NB4 (cell line): Measurements from ENCODE around the gene ELAVL3.
"Not testable (repeated sequence)": the region's sequence is repeated elsewhere in the genome, so short reads cannot be mapped to it uniquely, and the experiment has no call there.

Experiments used
- DNase-seq: peaks from one replicate; pipeline ENCODE4 v3.0.0; 2010; ENCODE audit warnings: low read depth
- H3K4me3 ChIP-seq: one replicate; pipeline ENCODE4 v1.5.1; 2011; ENCODE audit warnings: mild to moderate bottlenecking, low read depth, low read length, moderate library complexity
- MYC ChIP-seq: IDR thresholded peaks from 2 replicates; pipeline ENCODE4 v1.6.1; 2011; ENCODE audit warnings: low read depth, low read length
- POLR2A ChIP-seq: IDR thresholded peaks from 2 replicates; pipeline ENCODE4 v1.6.1; 2011; ENCODE audit warnings: mild to moderate bottlenecking; ENCODE audit not compliant: insufficient read length; ENCODE audit errors: extremely low read depth
- TF ChIP-seq, protein P1 (sequence below): IDR thresholded peaks from one replicate; pipeline ENCODE4 v1.5.1; 2012; ENCODE audit warnings: low read depth, low read length
- TF ChIP-seq, protein P2 (sequence below): IDR thresholded peaks from 2 replicates; pipeline ENCODE4 v1.6.1; 2011; ENCODE audit warnings: low read depth, low read length

ELAVL3 gene

DNA sequence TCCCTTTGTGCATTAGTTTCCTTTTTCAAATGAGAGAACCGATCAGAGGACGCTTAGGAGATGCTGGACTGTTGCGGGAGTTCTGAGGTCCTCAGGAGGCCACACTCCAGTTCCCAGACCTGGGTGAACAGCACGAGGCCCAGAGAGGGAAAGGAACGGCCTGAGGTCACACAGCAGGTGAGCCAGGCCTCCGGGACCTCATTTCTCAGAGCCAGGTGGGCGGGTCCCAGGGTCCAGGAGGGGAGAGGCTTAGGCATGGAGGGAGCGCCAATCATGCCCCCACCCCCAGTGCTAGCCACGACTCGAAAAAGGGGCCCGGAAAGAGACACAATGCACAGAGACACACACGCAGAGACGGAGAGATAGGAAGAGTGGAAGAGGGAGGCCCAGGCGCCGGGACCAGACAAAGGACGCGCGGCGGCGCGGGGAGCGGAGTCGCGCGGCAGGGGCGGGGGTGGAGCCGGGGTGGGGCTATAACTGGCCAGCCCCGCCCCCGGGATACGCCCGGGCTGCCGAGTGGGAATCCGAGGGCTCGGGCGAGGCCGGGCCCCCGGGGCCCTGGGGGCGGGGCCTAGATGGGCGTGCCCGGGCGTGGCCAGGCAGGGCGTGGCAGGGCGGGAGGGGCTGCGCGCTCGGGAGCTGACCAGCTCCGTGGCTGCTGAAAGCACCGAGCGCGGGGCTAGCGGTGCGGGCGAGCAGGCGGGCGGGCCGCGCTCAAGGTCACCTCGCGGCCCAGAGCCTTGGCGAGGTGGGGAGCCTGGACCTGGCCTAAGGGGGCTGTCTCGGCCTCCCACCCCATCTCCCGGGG is 1.6 kb downstream of the ELAVL3 start:
- no peak for DNase-seq
- no peak overlapping the region for H3K4me3 ChIP-seq
- no peak for TF ChIP-seq POLR2A
- TF ChIP-seq, protein P1, sequence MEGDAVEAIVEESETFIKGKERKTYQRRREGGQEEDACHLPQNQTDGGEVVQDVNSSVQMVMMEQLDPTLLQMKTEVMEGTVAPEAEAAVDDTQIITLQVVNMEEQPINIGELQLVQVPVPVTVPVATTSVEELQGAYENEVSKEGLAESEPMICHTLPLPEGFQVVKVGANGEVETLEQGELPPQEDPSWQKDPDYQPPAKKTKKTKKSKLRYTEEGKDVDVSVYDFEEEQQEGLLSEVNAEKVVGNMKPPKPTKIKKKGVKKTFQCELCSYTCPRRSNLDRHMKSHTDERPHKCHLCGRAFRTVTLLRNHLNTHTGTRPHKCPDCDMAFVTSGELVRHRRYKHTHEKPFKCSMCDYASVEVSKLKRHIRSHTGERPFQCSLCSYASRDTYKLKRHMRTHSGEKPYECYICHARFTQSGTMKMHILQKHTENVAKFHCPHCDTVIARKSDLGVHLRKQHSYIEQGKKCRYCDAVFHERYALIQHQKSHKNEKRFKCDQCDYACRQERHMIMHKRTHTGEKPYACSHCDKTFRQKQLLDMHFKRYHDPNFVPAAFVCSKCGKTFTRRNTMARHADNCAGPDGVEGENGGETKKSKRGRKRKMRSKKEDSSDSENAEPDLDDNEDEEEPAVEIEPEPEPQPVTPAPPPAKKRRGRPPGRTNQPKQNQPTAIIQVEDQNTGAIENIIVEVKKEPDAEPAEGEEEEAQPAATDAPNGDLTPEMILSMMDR: no peak
- TF ChIP-seq, protein P2, sequence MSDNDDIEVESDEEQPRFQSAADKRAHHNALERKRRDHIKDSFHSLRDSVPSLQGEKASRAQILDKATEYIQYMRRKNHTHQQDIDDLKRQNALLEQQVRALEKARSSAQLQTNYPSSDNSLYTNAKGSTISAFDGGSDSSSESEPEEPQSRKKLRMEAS: no peak
- no peak for TF ChIP-seq MYC

DNA sequence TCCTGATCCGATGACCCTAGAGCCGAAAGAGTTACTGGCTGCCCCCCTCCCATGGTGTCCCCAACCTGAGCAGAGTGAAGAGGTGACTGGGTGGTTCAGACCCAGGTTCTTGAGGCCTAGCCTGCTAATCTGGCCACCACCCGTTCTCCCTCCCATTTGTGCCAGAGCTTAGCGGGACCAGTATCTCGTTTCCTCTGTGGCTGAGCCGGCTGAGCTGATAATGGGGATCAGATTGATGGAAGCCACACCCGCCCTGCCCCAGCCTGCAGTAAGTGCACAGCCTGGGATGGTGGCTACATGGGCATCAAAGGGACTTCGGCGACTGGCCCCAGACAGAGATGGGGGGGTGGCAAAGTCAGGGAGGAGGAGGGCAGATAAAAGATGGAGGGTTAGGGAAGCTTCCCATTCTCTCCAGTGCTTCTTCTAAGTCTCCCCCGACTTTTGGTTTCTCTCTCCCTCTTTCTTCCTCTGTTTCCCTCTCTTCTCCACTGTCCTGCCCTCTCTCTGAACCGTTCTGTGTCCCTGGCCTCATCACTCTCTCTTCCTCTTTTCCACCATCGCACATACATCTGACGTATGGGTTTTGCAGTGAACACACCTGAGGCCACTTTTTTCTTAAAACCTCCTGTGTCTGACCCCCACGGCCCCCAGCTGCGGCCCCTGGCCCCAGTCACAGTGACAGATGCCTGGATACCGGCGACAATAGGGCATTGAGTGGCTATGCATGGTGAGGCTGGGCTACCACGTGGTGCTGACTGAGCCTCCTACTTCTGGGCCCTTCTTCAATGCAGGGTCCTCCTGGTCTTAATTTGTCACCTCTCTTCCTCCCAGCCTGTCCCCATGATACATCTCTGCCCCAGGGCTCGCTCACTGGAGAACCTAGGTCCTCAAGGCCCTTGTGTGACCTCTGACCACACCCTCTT is 2.4 kb downstream of the ELAVL3 start:
- DNase-seq: no peak
- TF ChIP-seq MYC: no peak
- TF ChIP-seq, protein P1: no peak
- H3K4me3 ChIP-seq: no peak overlapping the region

DNA sequence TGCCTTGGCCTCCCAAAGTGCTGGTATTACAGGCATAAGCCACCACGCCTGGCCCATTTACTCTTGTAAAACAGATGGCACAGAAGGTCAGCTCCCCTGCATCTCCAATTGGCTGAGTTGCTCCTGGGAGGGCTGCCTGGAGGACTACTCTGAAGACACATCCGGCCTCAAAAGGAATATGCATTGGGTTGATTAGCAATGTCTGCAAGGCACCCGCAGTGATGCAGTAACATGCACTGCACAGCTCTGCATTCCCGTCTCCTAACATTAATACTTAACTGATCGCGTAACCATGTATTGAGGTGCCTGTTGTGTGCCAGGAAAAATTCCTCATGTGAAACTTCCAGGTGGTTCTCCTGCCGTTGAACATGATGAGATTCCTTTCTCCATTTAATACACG is 5.0 kb downstream of the ELAVL3 start:
- DNase-seq: no peak
- TF ChIP-seq, protein P2: no peak
- no peak for TF ChIP-seq MYC
- TF ChIP-seq, protein P1: no peak
- no peak overlapping the region for H3K4me3 ChIP-seq

DNA sequence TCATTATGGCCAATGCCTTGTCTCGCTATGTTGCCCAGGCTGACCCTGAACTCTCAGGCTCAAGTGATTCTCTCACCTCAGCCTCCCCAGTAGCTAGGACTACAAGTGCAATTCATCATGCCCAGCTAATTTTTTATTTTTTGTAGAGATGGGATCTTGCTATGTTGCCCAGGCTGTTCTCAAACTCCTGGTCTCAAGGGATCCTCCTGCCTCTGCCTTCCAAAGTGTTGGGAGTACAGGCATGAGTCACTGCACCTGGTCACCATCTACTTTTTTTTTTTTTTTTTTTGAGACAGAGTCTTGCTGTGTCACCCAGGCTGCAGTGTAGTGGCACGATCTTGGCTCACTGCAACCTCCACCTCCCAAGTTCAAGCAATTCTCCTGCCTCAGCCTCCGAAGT is 5.5 kb downstream of the ELAVL3 start:
- not testable (repeated sequence) for DNase-seq, H3K4me3 ChIP-seq

DNA sequence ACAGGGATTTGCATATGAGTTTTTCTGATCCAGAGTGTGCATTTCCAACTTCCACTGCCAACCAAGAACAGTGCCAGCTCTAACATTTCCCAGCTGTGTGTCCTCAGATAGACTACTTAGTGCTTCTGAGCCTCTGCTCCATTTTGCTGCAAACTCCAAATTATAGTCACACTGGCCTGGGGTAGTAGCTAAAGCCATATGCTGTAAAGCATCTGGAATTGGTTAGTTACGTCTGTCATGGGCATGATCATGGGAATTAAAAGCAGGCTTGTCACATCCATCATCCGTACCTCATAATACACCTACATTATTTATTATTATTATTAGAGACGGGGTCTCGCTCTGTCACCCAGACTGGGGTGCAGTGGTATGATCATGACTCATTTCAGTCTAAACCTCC is 7.1 kb downstream of the ELAVL3 start:
- TF ChIP-seq POLR2A: no peak
- no peak for TF ChIP-seq MYC
- TF ChIP-seq, protein P1: no peak
- TF ChIP-seq, protein P2: no peak

DNA sequence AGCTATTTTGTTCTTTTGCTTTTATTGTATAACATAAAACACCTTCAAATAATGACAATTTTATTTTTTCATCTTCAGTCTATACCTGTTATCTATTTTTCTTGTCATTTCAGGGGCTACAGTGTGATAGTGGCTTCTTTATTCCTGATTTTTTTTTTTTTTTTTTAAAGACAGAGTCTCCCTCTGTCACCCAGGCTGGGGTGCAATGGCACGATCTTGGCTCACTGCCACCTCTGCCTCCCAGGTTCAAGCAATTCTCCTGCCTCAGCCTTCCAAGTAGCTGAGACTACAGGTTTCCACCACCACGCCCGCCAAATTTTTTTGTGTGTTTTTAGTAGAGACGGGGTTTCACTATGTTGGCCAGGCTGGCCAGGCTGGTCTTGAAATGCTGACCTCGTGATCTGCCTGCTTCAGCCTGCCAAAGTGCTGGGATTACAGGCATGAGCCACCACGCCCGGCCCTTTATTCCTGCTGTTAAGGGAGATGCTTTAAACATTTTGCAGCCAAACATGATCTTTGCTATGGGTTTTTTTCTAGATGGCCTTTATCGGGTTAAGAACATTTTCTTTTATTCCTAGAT is 12.5 kb downstream of the ELAVL3 start:
- not testable (repeated sequence) for H3K4me3 ChIP-seq, DNase-seq

More for the DNA sequence above, 7.1 kb downstream of the ELAVL3 start:
- no peak overlapping the region for H3K4me3 ChIP-seq
- no peak for DNase-seq

DNA sequence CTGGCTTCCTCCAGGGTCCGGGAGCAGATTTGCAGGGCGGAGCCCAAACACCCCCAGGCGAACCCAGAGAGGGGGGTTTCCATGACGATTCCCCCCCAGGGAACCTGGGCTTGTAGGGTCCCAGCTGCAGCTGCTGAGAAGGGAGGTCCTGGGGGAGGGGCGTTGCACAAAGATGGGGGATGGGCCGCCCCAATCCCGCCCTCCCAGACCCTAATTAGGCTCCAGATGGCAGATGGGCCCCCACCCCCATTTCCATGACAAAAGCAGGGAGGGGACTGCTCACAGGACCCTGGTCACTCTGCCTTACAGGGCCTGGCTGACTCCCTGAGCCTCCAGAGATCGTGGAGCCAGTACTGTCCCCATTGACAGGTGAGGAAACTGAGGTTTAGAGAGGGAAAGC is 15.2 kb downstream of the ELAVL3 start:
- no peak overlapping the region for H3K4me3 ChIP-seq
- no peak for TF ChIP-seq MYC
- TF ChIP-seq, protein P2: no peak
- TF ChIP-seq POLR2A: no peak
- TF ChIP-seq, protein P1: no peak

More for the DNA sequence above, 15.2 kb downstream of the ELAVL3 start:
- DNase-seq: no peak
